A549 (cell line): ENCODE results near the gene ABI2. TPM values are rescaled to one million over a fixed set of nuclear protein-coding genes. Genes with fewer than 3 reads are reported as not detected.

ENCODE experiments used
- ATAC-seq, 2 experiments: fragments of 200-7000 bp in 1 of 2; fragments of >200 bp in 1 of 2; cut with Nextera tagmentation in 1 of 2; cut with Tn5 transposase in 1 of 2; 3 replicates each; pipeline versions ENCODE4 v1.8.0 to v1.9.1; 2018 to 2020; ENCODE audit warnings: mild to moderate bottlenecking in 1 of 2, moderate library complexity in 1 of 2
- CTCF ChIA-PET: fragments of 300-600 bp; sonication (Branson Sonifier 250); formaldehyde crosslinking; extraction: SDS; loops from one replicate; lab custom pipeline; 2021; ENCODE audit warnings: antibody characterized with exemption, inconsistent platforms; lab: Yijun Ruan, JAX
- POLR2A ChIA-PET: fragments of 350-600 bp; formaldehyde crosslinking; extraction: SDS; loops from one replicate; lab custom pipeline; 2021; ENCODE audit warnings: antibody characterized with exemption, inconsistent platforms; lab: Yijun Ruan, JAX
- DNase-seq, 2 experiments: peaks; one replicate each; pipeline versions ENCODE4 v3.0.0 to v3.0.0-alpha.2; 2011 to 2016; ENCODE audit warnings: low read depth in 1 of 2, low spot score in 1 of 2
- FAIRE-seq: peaks from 2 replicates; lab custom pipeline; 2011; peaks lifted over from hg19 to GRCh38; lab: Jason Lieb, UNC
- H3K27ac ChIP-seq, 2 experiments: fragments of >200 bp; sonication (Bioruptor Twin); formaldehyde crosslinking; 3 replicates each; pipeline ENCODE4 v1.5.1; 2016 to 2017
- H3K4me1 ChIP-seq: fragments of >200 bp; sonication (Bioruptor Twin); formaldehyde crosslinking; 3 replicates; pipeline ENCODE4 v1.6.1; 2016
- H3K4me2 ChIP-seq: fragments of >200 bp; sonication (Bioruptor Twin); formaldehyde crosslinking; 3 replicates; pipeline ENCODE4 v1.6.1; 2016
- H3K4me3 ChIP-seq: fragments of >200 bp; sonication (Bioruptor Twin); formaldehyde crosslinking; 3 replicates; pipeline ENCODE4 v1.5.1; 2016
- H3K9me3 ChIP-seq: fragments of >200 bp; sonication (Bioruptor Twin); formaldehyde crosslinking; 3 replicates; pipeline ENCODE4 v1.6.1; 2016
- BHLHE40 ChIP-seq: IDR thresholded peaks from 2 replicates; pipeline ENCODE4 v1.6.1; 2012; ENCODE audit warnings: low read depth, low read length, inconsistent platforms
- CBX2 ChIP-seq: fragments of 200-600 bp; sonication (generic); IDR thresholded peaks from 2 replicates; pipeline ENCODE4 v1.6.1; 2016; ENCODE audit warnings: low read depth, mild to moderate bottlenecking, borderline replicate concordance
- CEBPB ChIP-seq, 2 experiments: fragments of >200 bp in 1 of 2; sonication (Bioruptor Twin) in 1 of 2; formaldehyde crosslinking in 1 of 2; IDR thresholded peaks; 2 replicates each; pipeline ENCODE4 v1.6.1; 2012 to 2016
- CHD2 ChIP-seq: fragments of 150-350 bp; IDR thresholded peaks from 2 replicates; pipeline ENCODE4 v1.6.1; 2014; ENCODE audit warnings: low read length; ENCODE audit not compliant: partially characterized antibody
- CTCF ChIP-seq: fragments of >200 bp; sonication (Bioruptor Twin); formaldehyde crosslinking; IDR thresholded peaks from 3 replicates; pipeline ENCODE4 v1.5.1; 2016
- E2F6 ChIP-seq: IDR thresholded peaks from 2 replicates; pipeline ENCODE4 v1.6.1; 2012; ENCODE audit warnings: low read depth, borderline replicate concordance
- EHF ChIP-seq: fragments of 250-450 bp; sonication (Bioruptor Pico); IDR thresholded peaks from 2 replicates; pipeline ENCODE4 v1.5.0; 2020; ENCODE audit warnings: mild to moderate bottlenecking
- ELK1 ChIP-seq: fragments of 150-350 bp; IDR thresholded peaks from 2 replicates; pipeline ENCODE4 v1.6.1; 2014; ENCODE audit warnings: low read depth, mild to moderate bottlenecking, low read length
- EP300 ChIP-seq, 2 experiments: fragments of >200 bp; sonication (Bioruptor Twin); formaldehyde crosslinking; IDR thresholded peaks; 2 replicates in 1 of 2; 3 replicates in 1 of 2; pipeline ENCODE4 v1.6.1; 2016 to 2017
- FOSB ChIP-seq: fragments of 250-450 bp; sonication (Bioruptor Pico); IDR thresholded peaks from 2 replicates; pipeline ENCODE4 v1.5.0; 2020; ENCODE audit warnings: mild to moderate bottlenecking, moderate library complexity
- FOXS1 ChIP-seq: fragments of 250-450 bp; sonication (Bioruptor Pico); IDR thresholded peaks from 2 replicates; pipeline ENCODE4 v1.5.0; 2020; ENCODE audit warnings: mild to moderate bottlenecking, moderate library complexity
- HDAC2 ChIP-seq: fragments of 200-600 bp; sonication (generic); IDR thresholded peaks from 2 replicates; pipeline ENCODE4 v1.6.1; 2016
- HMGXB4 ChIP-seq: fragments of 250-450 bp; sonication (Bioruptor Pico); IDR thresholded peaks from 2 replicates; pipeline ENCODE4 v1.5.0; 2021; ENCODE audit warnings: mild to moderate bottlenecking, moderate library complexity, borderline replicate concordance
- HOXB13 ChIP-seq: fragments of 250-450 bp; sonication (Bioruptor Pico); IDR thresholded peaks from 2 replicates; pipeline ENCODE4 v1.5.0; 2020; ENCODE audit warnings: low read depth, mild to moderate bottlenecking, moderate library complexity
- HOXB5 ChIP-seq: fragments of 250-450 bp; sonication (Bioruptor Pico); IDR thresholded peaks from 2 replicates; pipeline ENCODE4 v1.5.0; 2020; ENCODE audit warnings: mild to moderate bottlenecking, moderate library complexity
- MAX ChIP-seq: IDR thresholded peaks from 2 replicates; pipeline ENCODE4 v1.6.1; 2012
- NFE2L2 ChIP-seq: fragments of 150-350 bp; conservative IDR thresholded peaks from 2 replicates; pipeline ENCODE4 v1.6.1; 2014; ENCODE audit warnings: low read length
- NPAS2 ChIP-seq: fragments of 250-450 bp; sonication (Bioruptor Pico); IDR thresholded peaks from 2 replicates; pipeline ENCODE4 v1.8.0; 2022; ENCODE audit warnings: mild to moderate bottlenecking, moderate library complexity, borderline replicate concordance
- PHF8 ChIP-seq: fragments of 200-600 bp; sonication (generic); IDR thresholded peaks from 2 replicates; pipeline ENCODE4 v1.6.1; 2016; ENCODE audit warnings: low read depth, mild to moderate bottlenecking, antibody characterized with exemption, moderate library complexity, borderline replicate concordance
- RAD21 ChIP-seq, 2 experiments: fragments of >200 bp in 1 of 2; sonication (Bioruptor Twin) in 1 of 2; formaldehyde crosslinking in 1 of 2; IDR thresholded peaks in 1 of 2; conservative IDR thresholded peaks in 1 of 2; 2 replicates in 1 of 2; 3 replicates in 1 of 2; pipeline ENCODE4 v1.6.1; 2012 to 2018; ENCODE audit warnings: inconsistent platforms in 1 of 2
- SMC3 ChIP-seq: fragments of >200 bp; sonication (Bioruptor Twin); formaldehyde crosslinking; IDR thresholded peaks from 3 replicates; pipeline ENCODE4 v1.6.1; 2018; ENCODE audit warnings: inconsistent platforms
- TP53 ChIP-seq: fragments of 250-450 bp; sonication (Bioruptor Pico); IDR thresholded peaks from 2 replicates; pipeline ENCODE4 v1.5.0; 2021; ENCODE audit warnings: mild to moderate bottlenecking, moderate library complexity
- ZC3H11A ChIP-seq: fragments of 450-650 bp; IDR thresholded peaks from 2 replicates; pipeline ENCODE4 v1.6.1; 2014; ENCODE audit warnings: antibody characterized with exemption, mild to moderate bottlenecking
- ZSCAN20 ChIP-seq: fragments of 250-450 bp; sonication (Bioruptor Pico); IDR thresholded peaks from 2 replicates; pipeline ENCODE4 v1.8.0; 2022; ENCODE audit warnings: mild to moderate bottlenecking, moderate library complexity
- WGBS: methylation state at CpG from one replicate; pipeline ENCODE4 v1.1.6; 2017; ENCODE audit errors: missing lambda C conversion rate; 5-methylcytosine and 5-hydroxymethylcytosine counted together
- polyA plus RNA-seq, 4 experiments: library from polyadenylated mRNA; depleted of rRNA in 3 of 4; stranded (reverse); fragments of >200 nt; fragmentation: RNase III in 1 of 4; extraction: RNeasy Plus Mini Kit Qiagen cat#74134 plus additional on column Dnase treatment in 1 of 4; gene quantifications; 2 replicates in 3 of 4; 3 replicates in 1 of 4; pipeline ENCODE4 v1.2.3, GENCODE V29; 2011 to 2017

Gene ABI2
- polyA plus RNA-seq, 2 of the 4 experiments (the other 2 are of a cell fraction) = 36.2 to 51.1 TPM

GRCh38 chr2:203360833-203361430 lies 32.7 kb downstream of the ABI2 start:
- ChIA-PET CTCF (no interaction called here), POLR2A (no interaction called here)
- DNase-seq = no peak
- FAIRE-seq = no peak
- 69% methylated on average over 3 of the region's 3 CpGs for WGBS
- TF ChIP-seq TP53 (no peak), HDAC2 (no peak), NFE2L2 (no peak), EP300 (IDR thresholded peaks at IDR 0.05) (no peak), ZC3H11A (no peak), NPAS2 (CRISPR knock-in tag) (no peak)
- H3K27ac ChIP-seq = no peak overlapping the region
- no peak overlapping the region for H3K4me3 ChIP-seq
- ATAC-seq = peak in 1 of 2 experiments; percentile 18; a peak in 2 of 6 replicates
- H3K9me3 ChIP-seq = no peaks in the 10 kb centered on the region
- H3K4me2 ChIP-seq = no peak overlapping the region
- peaks cover 23% of the 10 kb centered on the region for H3K4me1 ChIP-seq

GRCh38 chr2:203361495-203361894 lies 33.3 kb downstream of the ABI2 start:
- POLR2A ChIA-PET = no interaction called here
- peaks cover 18% of the 10 kb centered on the region for H3K4me1 ChIP-seq
- CTCF ChIA-PET = interaction anchor here (0.6 kb wide), 1 partner anchor 16 kb away, joined by 3 read pairs; no protein-coding TSS in a partner anchor
- no peak for ATAC-seq
- TF ChIP-seq E2F6 (no peak), MAX (no peak), SMC3 (no peak), BHLHE40 (no peak), EHF (CRISPR knock-in tag) (no peak), ZC3H11A (no peak), HDAC2 (no peak), ELK1 (no peak), HOXB13 (no peak), CEBPB (IDR thresholded peaks at IDR 0.05) (no peak), TP53 (no peak), FOXS1 (CRISPR knock-in tag) (no peak), CBX2 (no peak), HOXB5 (no peak), FOSB (CRISPR knock-in tag) (no peak)
- H3K9me3 ChIP-seq = no peaks in the 10 kb centered on the region
- no peak overlapping the region for H3K27ac ChIP-seq
- no peak for DNase-seq
- FAIRE-seq = no peak
- H3K4me3 ChIP-seq = no peak overlapping the region
- 61% methylated on average over 2 of the region's 2 CpGs for WGBS
- no peak overlapping the region for H3K4me2 ChIP-seq

- CTCF ChIA-PET = interaction anchor here (0.6 kb wide), 1 partner anchor 16 kb away, joined by 3 read pairs; no protein-coding TSS in a partner anchor
- Histone ChIP-seq H3K4me3 (no peak overlapping the region), H3K27ac (no peak overlapping the region), H3K9me3 (no peaks in the 10 kb centered on the region), H3K4me2 (no peak overlapping the region), H3K4me1 (peaks cover 17% of the 10 kb centered on the region)
- no peak for DNase-seq
- POLR2A ChIA-PET = no interaction called here
- FAIRE-seq = no peak
- no peak for ATAC-seq
- TF ChIP-seq ELK1 (no peak), RAD21 (conservative IDR thresholded peaks at IDR 0.05 in 1 of 2, IDR thresholded peaks at IDR 0.05 in 1 of 2) (no peak), CHD2 (no peak), BHLHE40 (no peak), CBX2 (no peak), ZSCAN20 (no peak), HMGXB4 (CRISPR knock-in tag) (no peak), NFE2L2 (no peak), E2F6 (no peak), CTCF (no peak), PHF8 (no peak)
Measured at GRCh38 chr2:203361922-203362321, 33.7 kb downstream of the ABI2 start.
